OCI-LY3 (cell line): Measurements from ENCODE around the gene BTRC.

ENCODE experiments used
- CTCF ChIP-seq: fragments of 200-600, 300-600 bp; sonication (generic); IDR thresholded peaks from 2 replicates; pipeline ENCODE4 v1.5.1; 2014; ENCODE audit warnings: antibody characterized with exemption, low read length, low read depth
- EZH2phosphoT487 ChIP-seq: fragments of 200-600 bp; shearing (Covaris generic); IDR thresholded peaks from 2 replicates; pipeline ENCODE4 v1.6.1; 2018; ENCODE audit warnings: antibody characterized with exemption, mixed run types, low read depth

GRCh38 chr10:101330231-101330630 is 23.7 kb upstream of the BTRC start:
- TF ChIP-seq CTCF (no peak), EZH2phosphoT487 (no peak)
